ENCODE measurements around the gene AFF3. TPM values are rescaled to one million over a fixed set of nuclear protein-coding genes. Genes with fewer than 3 reads are reported as not detected.

AFF3 gene
- total RNA-seq, 2 donors from 2014 or later: 9.9 to 20.1 TPM

DNA sequence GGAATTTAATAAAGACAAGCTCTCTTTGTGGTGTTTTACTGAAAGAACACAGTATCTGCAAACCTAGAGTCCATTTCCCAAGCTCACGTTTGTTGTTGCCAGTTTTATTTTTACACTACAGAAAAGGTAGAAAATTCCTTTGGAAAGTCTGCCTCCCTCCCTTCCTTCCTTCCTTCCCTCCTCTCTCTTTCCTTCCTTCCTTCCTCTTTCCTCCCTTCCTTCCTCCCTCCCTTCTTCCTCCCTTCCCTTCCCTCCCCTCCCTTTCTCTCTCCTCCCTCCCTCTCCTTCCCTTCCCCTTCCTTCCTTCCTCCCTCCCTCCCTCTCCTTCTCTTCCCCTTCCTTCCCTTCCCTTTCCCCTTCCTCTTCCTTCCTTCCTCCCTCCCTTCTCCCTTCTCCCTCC is 516.2 kb downstream of the AFF3 start:
- Histone ChIP-seq H3K4me1 (ENCODE audit: control insufficient read depth in 1 of 2, low read depth in 2 of 2) (peaks cover 6 to 45% of the 10 kb centered on the region in 2 donors), H3K27ac (no peak overlapping the region), H3K36me3 (no peaks in the 10 kb centered on the region), H3K27me3 (replicated peaks; ENCODE audit: insufficient read depth) (no peaks in the 10 kb centered on the region), H3K4me3 (no peak overlapping the region), H3K9me3 (no peaks in the 10 kb centered on the region)
- TF ChIP-seq CTCF (IDR thresholded peaks at IDR 0.05): no peak
- no peak for ATAC-seq (ENCODE audit: insufficient number of reproducible peaks, low FRiP score, low read depth)
- DNase-seq (ENCODE audit: low spot score): no peak

DNA sequence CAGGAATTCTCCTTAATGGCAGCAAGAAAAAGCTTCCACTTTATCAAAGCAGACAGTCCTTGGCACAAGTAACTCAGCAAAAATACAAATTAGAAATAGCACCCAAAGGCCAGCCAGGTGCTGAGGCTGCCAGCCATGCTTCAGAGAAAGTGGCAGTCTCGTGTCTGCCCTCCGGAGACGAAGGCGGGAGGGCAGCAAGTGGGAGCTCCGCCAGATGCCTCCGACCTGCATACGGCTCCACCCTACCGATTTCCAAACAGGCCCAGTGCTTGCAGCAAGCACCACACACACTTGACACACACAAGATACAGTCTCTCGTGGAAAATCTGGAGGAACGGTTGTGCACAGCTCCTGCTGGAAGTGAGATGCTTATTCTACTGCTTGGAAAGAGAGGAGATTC is 517.7 kb downstream of the AFF3 start:
- Histone ChIP-seq H3K27ac (peak overlapping the region in 1 of 2 donors; percentile 3), H3K4me3 (peak overlapping the region; percentile 9), H3K9me3 (no peaks in the 10 kb centered on the region), H3K36me3 (no peaks in the 10 kb centered on the region), H3K4me1 (ENCODE audit: control insufficient read depth in 1 of 2, low read depth in 2 of 2) (peaks cover 6 to 45% of the 10 kb centered on the region in 2 donors), H3K27me3 (replicated peaks; ENCODE audit: insufficient read depth) (no peaks in the 10 kb centered on the region)
- no peak for ATAC-seq (ENCODE audit: insufficient number of reproducible peaks, low FRiP score, low read depth)
- TF ChIP-seq CTCF (IDR thresholded peaks at IDR 0.05): no peak
- no peak for DNase-seq (ENCODE audit: low spot score)

GRCh38 chr2:99623613-99624012 is 518.8 kb downstream of the AFF3 start:
- Histone ChIP-seq H3K9me3 (no peaks in the 10 kb centered on the region), H3K4me1 (ENCODE audit: control insufficient read depth in 1 of 2, low read depth in 2 of 2) (peaks cover 6 to 45% of the 10 kb centered on the region in 2 donors), H3K27ac (no peak overlapping the region), H3K4me3 (no peak overlapping the region), H3K36me3 (no peaks in the 10 kb centered on the region), H3K27me3 (replicated peaks; ENCODE audit: insufficient read depth) (no peaks in the 10 kb centered on the region)
- DNase-seq (ENCODE audit: low spot score) (no peak), ATAC-seq (ENCODE audit: insufficient number of reproducible peaks, low FRiP score, low read depth) (no peak)
- TF ChIP-seq CTCF (IDR thresholded peaks at IDR 0.05): no peak

- H3K27me3 ChIP-seq (replicated peaks; ENCODE audit: insufficient read depth): no peaks in the 10 kb centered on the region
- H3K4me1 ChIP-seq (ENCODE audit: control insufficient read depth in 1 of 2, low read depth in 2 of 2): peaks cover 6 to 45% of the 10 kb centered on the region in 2 donors
- H3K36me3 ChIP-seq: no peaks in the 10 kb centered on the region
- TF ChIP-seq CTCF (IDR thresholded peaks at IDR 0.05): no peak
- no peak overlapping the region for H3K4me3 ChIP-seq
- H3K9me3 ChIP-seq: no peaks in the 10 kb centered on the region
- DNase-seq (ENCODE audit: low spot score) (no peak), ATAC-seq (ENCODE audit: insufficient number of reproducible peaks, low FRiP score, low read depth) (no peak)
- H3K27ac ChIP-seq: peak overlapping the region; percentile 25 to 61
Measured at GRCh38 chr2:99623035-99623434, 519.4 kb downstream of the AFF3 start.

DNA sequence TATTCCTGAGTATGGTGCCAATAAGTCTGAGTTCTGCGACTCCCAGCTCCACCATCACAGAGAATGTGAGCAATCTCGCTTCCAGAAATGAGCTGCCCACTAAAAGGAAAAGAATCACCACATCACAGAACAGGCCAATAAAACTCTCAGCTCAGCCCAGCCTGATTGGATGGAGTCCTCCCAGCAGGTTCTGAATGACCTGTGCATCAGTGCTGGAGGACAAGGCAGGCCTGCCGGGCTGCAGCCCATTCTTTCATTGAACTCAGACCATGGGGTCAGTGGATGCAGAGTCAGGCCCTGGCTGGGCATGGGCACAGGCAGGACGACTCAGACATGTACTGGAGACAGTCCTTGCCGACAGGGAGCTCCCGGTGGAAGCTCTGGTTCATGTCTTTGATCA is 519.9 kb downstream of the AFF3 start:
- no peaks in the 10 kb centered on the region for H3K27me3 ChIP-seq (replicated peaks; ENCODE audit: insufficient read depth)
- H3K36me3 ChIP-seq: no peaks in the 10 kb centered on the region
- no peak overlapping the region for H3K4me3 ChIP-seq
- DNase-seq (ENCODE audit: low spot score) (no peak), ATAC-seq (ENCODE audit: insufficient number of reproducible peaks, low FRiP score, low read depth) (no peak)
- H3K4me1 ChIP-seq (ENCODE audit: control insufficient read depth in 1 of 2, low read depth in 2 of 2): peaks cover 6 to 45% of the 10 kb centered on the region in 2 donors
- H3K9me3 ChIP-seq: no peaks in the 10 kb centered on the region
- peak overlapping the region; percentile 25 to 61 for H3K27ac ChIP-seq
- TF ChIP-seq CTCF (IDR thresholded peaks at IDR 0.05): no peak
